Measurements from ENCODE around the gene MARS1. TPM values are rescaled to one million over a fixed set of nuclear protein-coding genes. Genes with fewer than 3 reads are reported as not detected.

Gene MARS1
- total RNA-seq, 3 donors from 2014 or later (not counting 1 experiment from before 2014, with no cell fraction given): 200 to 237 (median 218) TPM

DNA sequence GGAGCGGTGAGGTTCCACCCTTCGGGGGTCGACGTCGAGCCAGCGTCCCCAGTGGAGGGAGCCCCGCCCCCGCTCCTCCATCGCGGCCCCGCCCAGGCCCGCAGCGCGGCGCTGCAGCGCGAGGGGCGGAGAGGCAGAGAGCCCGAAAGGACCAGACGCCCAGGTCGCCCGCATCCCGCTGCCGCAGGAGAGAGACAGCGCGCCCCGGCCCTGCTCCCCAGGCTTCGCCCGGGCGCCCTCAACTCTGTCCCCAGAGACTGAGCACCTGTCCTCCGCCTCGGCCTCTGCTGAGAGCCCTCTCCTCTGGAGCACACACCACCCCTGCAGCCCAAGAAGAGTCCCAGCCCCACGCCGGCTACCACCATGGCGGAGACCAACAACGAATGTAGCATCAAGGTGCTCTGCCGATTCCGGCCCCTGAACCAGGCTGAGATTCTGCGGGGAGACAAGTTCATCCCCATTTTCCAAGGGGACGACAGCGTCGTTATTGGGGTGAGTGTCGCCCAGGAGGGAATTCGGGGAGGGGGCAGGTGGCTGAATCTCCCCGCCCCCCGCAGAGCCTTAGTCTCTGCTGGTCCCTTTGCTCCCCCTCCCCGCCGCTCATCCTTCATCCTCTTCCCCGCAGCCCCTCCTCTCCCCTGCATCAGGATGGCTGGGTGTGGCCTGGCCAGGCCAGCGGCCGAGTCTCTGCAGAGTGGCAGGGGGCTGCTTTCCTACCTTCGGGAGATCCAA lies 62.2 kb downstream of the MARS1 start, which contains the start of gene KIF5A:
KIF5A (plus strand) TSS at position 136 of the 732 bp plus-strand sequence; CDS start at position 364, 228 bp downstream.
- TF ChIP-seq, protein P1, sequence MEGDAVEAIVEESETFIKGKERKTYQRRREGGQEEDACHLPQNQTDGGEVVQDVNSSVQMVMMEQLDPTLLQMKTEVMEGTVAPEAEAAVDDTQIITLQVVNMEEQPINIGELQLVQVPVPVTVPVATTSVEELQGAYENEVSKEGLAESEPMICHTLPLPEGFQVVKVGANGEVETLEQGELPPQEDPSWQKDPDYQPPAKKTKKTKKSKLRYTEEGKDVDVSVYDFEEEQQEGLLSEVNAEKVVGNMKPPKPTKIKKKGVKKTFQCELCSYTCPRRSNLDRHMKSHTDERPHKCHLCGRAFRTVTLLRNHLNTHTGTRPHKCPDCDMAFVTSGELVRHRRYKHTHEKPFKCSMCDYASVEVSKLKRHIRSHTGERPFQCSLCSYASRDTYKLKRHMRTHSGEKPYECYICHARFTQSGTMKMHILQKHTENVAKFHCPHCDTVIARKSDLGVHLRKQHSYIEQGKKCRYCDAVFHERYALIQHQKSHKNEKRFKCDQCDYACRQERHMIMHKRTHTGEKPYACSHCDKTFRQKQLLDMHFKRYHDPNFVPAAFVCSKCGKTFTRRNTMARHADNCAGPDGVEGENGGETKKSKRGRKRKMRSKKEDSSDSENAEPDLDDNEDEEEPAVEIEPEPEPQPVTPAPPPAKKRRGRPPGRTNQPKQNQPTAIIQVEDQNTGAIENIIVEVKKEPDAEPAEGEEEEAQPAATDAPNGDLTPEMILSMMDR (IDR thresholded peaks at IDR 0.05): no peak
- Histone ChIP-seq H3K9me3 (ENCODE audit: control insufficient read depth, insufficient read depth, low read length) (no peaks in the 10 kb centered on the region), H3K27ac (ENCODE audit: low read length) (no peak within 1 kb of the TSS), H3K4me1 (ENCODE audit: control insufficient read depth, insufficient read depth, low read length) (peaks cover 26% of the 10 kb centered on the region), H3K4me3 (ENCODE audit: low read length) (peak within 1 kb of the TSS; percentile 23), H3K27me3 (ENCODE audit: control insufficient read depth, insufficient read depth, low read length) (peaks cover 14% of the 10 kb centered on the region), H3K36me3 (ENCODE audit: control insufficient read depth, insufficient read depth, low read length) (no peaks in the 10 kb centered on the region)
- Mint-ChIP-seq H3K36me3 (no peaks in the 10 kb centered on the region), H3K4me3 (peak within 1 kb of the TSS; percentile 69), H3K27me3 (ENCODE audit: low read depth in 2 of 2) (peaks cover 19 to 36% of the 10 kb centered on the region in 2 donors), H3K4me1 (peaks cover 21 to 34% of the 10 kb centered on the region in 2 donors), H3K27ac (no peak within 1 kb of the TSS), H3K9me3 (no peaks in the 10 kb centered on the region)
- ATAC-seq: peak; percentile 57 to 64 (median 61)
- DNase-seq: peak; percentile 40 to 76
- 8% methylated on average over 52 of the region's 52 CpGs for WGBS (ENCODE audit: insufficient coverage)
- intact Hi-C loops (cut with micrococcal nuclease): no loop called here

DNA sequence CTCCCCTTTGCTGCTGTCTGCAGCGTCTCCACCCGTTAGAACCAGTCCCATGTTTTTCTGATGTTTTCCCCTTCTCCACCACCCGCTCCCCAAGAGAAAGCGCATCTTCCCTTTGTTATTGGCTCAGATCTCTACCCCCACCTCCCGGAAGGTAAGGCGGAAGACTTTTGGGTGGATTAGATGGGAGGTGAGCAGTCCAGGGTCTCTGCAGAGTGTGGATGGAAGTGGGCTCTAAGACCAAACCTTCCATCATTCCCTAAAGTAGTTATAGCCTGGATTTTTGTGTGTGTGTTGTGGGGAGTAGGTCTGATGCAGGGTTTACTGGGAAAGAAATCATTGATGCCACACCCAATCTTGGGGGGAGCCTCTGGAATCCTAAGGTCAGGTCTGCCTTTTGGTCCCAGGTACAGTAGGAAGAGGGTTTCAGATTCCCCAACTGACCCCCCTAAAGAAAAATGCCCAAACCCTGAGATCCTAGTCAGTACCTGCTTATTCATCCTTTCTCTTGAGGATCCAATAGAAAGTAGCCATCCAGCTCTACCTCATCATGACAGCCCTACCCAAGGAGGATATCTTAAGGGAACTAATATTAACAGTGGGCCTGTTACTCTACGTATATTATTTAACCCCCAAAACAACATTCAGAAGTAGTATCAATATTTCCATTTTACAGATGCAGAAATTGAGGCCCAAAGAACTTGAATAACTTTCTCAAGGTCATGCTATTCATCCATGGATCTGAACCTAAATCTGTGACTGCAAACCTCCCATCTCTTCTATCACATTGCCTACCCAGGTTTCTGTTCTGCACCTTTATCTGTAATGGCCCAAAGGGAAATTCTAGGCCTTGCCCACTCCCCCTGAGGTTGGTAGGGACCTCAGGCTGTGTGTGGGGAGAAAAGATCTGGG lies 63.0 kb downstream of the MARS1 start:
- H3K27me3 Mint-ChIP-seq (ENCODE audit: low read depth in 2 of 2): peaks cover 19 to 36% of the 10 kb centered on the region in 2 donors
- Histone ChIP-seq H3K4me3 (ENCODE audit: low read length) (no peak overlapping the region), H3K4me1 (ENCODE audit: control insufficient read depth, insufficient read depth, low read length) (peaks cover 23% of the 10 kb centered on the region), H3K27ac (ENCODE audit: low read length) (no peak overlapping the region), H3K27me3 (ENCODE audit: control insufficient read depth, insufficient read depth, low read length) (peaks cover 14% of the 10 kb centered on the region), H3K9me3 (ENCODE audit: control insufficient read depth, insufficient read depth, low read length) (no peaks in the 10 kb centered on the region), H3K36me3 (ENCODE audit: control insufficient read depth, insufficient read depth, low read length) (no peaks in the 10 kb centered on the region)
- no peaks in the 10 kb centered on the region for H3K36me3 Mint-ChIP-seq
- intact Hi-C loops (cut with micrococcal nuclease): no loop called here
- H3K9me3 Mint-ChIP-seq: no peaks in the 10 kb centered on the region
- H3K27ac Mint-ChIP-seq: no peak overlapping the region
- peaks cover 13 to 26% of the 10 kb centered on the region in 2 donors for H3K4me1 Mint-ChIP-seq
- H3K4me3 Mint-ChIP-seq: peak overlapping the region; percentile 32
- TF ChIP-seq, protein P1 (IDR thresholded peaks at IDR 0.05): no peak
- 77% methylated on average over 5 of the region's 7 CpGs for WGBS (ENCODE audit: insufficient coverage)
- no peak for ATAC-seq
- DNase-seq: no peak

DNA sequence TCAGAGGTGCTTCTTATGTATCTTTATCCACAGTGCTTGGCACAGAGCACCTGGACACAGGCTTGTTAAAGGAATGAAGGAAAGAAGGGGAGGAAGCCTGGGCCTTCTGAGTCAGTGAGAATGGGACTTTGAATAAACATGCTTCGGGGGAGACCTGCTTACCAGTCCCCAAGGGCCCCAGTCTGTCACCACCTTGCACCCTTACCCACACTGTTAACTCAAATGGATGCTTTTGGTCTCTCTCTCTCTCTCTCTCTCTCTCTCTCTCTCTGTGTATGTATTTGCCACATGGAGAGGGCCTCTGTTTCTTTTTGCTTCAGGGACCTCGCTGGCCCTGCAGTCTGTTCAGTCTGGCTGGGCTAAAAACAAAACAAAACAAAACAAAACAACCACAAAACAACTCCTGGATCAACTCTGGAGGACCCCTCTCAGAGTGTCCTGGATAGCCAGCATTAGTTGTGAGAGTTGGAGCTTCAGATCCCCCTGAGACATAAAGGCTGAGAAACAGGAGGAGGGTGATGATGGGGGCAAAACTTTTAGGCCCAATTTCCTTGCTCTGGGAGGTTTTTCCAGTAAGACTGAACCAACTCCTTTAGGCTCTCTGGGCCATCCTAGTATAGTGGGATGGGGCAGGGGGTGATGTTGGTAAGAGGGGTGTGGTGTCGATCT lies 63.9 kb downstream of the MARS1 start:
- intact Hi-C loops (cut with micrococcal nuclease): no loop called here
- Histone ChIP-seq H3K27me3 (ENCODE audit: control insufficient read depth, insufficient read depth, low read length) (peaks cover 14% of the 10 kb centered on the region), H3K27ac (ENCODE audit: low read length) (no peak overlapping the region), H3K4me1 (ENCODE audit: control insufficient read depth, insufficient read depth, low read length) (peaks cover 14% of the 10 kb centered on the region), H3K4me3 (ENCODE audit: low read length) (no peak overlapping the region), H3K9me3 (ENCODE audit: control insufficient read depth, insufficient read depth, low read length) (no peaks in the 10 kb centered on the region), H3K36me3 (ENCODE audit: control insufficient read depth, insufficient read depth, low read length) (no peaks in the 10 kb centered on the region)
- H3K4me1 Mint-ChIP-seq: peaks cover 9 to 17% of the 10 kb centered on the region in 2 donors
- no peak for ATAC-seq
- WGBS (ENCODE audit: insufficient coverage): 96% methylated on average over 3 of the region's 3 CpGs
- no peak for DNase-seq
- no peaks in the 10 kb centered on the region for H3K36me3 Mint-ChIP-seq
- TF ChIP-seq, protein P1 (IDR thresholded peaks at IDR 0.05): no peak
- no peak overlapping the region for H3K27ac Mint-ChIP-seq
- no peaks in the 10 kb centered on the region for H3K9me3 Mint-ChIP-seq
- H3K27me3 Mint-ChIP-seq (ENCODE audit: low read depth in 2 of 2): peaks cover 19 to 37% of the 10 kb centered on the region in 2 donors
- peak overlapping the region; percentile 29 for H3K4me3 Mint-ChIP-seq
